IMR-90 (cell line): ENCODE data around the gene ZNF423. TPM values are rescaled to one million over a fixed set of nuclear protein-coding genes. Genes with fewer than 3 reads are reported as not detected.

Source experiments
- ATAC-seq: fragments of 200-7000 bp; cut with Tn5 transposase; 2 replicates; pipeline ENCODE4 v1.9.1; 2020; ENCODE audit warnings: low read depth, mild to moderate bottlenecking, moderate library complexity
- BruUV-seq: library from RNA; stranded (reverse); fragments of 400-500 nt; replicated peaks from 2 replicates; lab custom pipeline; 2021; lab: Mats Ljungman, UMichigan
- CTCF ChIA-PET: fragments of 300-600 bp; formaldehyde crosslinking; extraction: SDS; loops from one replicate; lab custom pipeline; 2021; ENCODE audit warnings: antibody characterized with exemption; lab: Yijun Ruan, JAX
- POLR2A ChIA-PET: fragments of 300-600 bp; sonication (Branson Sonifier 250); formaldehyde crosslinking; loops from one replicate; lab custom pipeline; 2022; ENCODE audit warnings: antibody characterized with exemption; ENCODE audit not compliant: unreplicated experiment; lab: Charles Lee
- DNase-seq: peaks from one replicate; pipeline ENCODE4 v3.0.0; 2013
- H2AFZ ChIP-seq: replicated peaks from 2 replicates; pipeline ENCODE3; 2013; ENCODE audit warnings: low read length, mild to moderate bottlenecking; ENCODE audit not compliant: poor library complexity
- H2AK5ac ChIP-seq: 2 replicates; pipeline ENCODE4 v1.6.1; 2013; ENCODE audit warnings: low read depth, low read length, inconsistent platforms
- H2AK9ac ChIP-seq: replicated peaks from 2 replicates; pipeline ENCODE3; 2013; ENCODE audit warnings: mild to moderate bottlenecking, low read depth, low read length, moderate library complexity; ENCODE audit not compliant: poor library complexity
- H2BK120ac ChIP-seq: 2 replicates; pipeline ENCODE4 v1.6.1; 2013; ENCODE audit warnings: low read depth, low read length, inconsistent platforms
- H2BK15ac ChIP-seq: 3 replicates; pipeline ENCODE4 v1.6.1; 2013; ENCODE audit warnings: low read depth, low read length, inconsistent platforms
- H2BK20ac ChIP-seq: 2 replicates; pipeline ENCODE4 v1.6.1; 2013; ENCODE audit warnings: low read depth, mild to moderate bottlenecking, inconsistent platforms, low read length, moderate library complexity
- H2BK5ac ChIP-seq: 2 replicates; pipeline ENCODE4 v1.6.1; 2013; ENCODE audit warnings: mild to moderate bottlenecking, low read depth, low read length, inconsistent platforms; ENCODE audit not compliant: poor library complexity, severe bottlenecking
- H3K14ac ChIP-seq: replicated peaks from 2 replicates; pipeline ENCODE4 v1.6.1; 2013; ENCODE audit warnings: low read depth, low read length, inconsistent platforms
- H3K18ac ChIP-seq: 2 replicates; pipeline ENCODE4 v1.6.1; 2013; ENCODE audit warnings: low read depth, low read length, control low read depth
- H3K23ac ChIP-seq: 2 replicates; pipeline ENCODE4 v1.6.1; 2013; ENCODE audit warnings: low read depth, low read length, inconsistent platforms
- H3K27ac ChIP-seq: 2 replicates; pipeline ENCODE4 v1.5.1; 2013; ENCODE audit warnings: mild to moderate bottlenecking, control low read depth, low read length; ENCODE audit not compliant: insufficient read depth
- H3K27me3 ChIP-seq: 2 replicates; pipeline ENCODE4 v1.6.1; 2013; ENCODE audit warnings: low read length; ENCODE audit not compliant: control insufficient read depth, insufficient read depth
- H3K36me3 ChIP-seq: 2 replicates; pipeline ENCODE4 v1.6.1; 2013; ENCODE audit warnings: low read length, mixed read lengths; ENCODE audit not compliant: control insufficient read depth, insufficient read depth
- H3K4ac ChIP-seq: 2 replicates; pipeline ENCODE4 v1.6.1; 2013; ENCODE audit warnings: low read depth, low read length, inconsistent platforms
- H3K4me1 ChIP-seq: 2 replicates; pipeline ENCODE4 v1.6.1; 2013; ENCODE audit warnings: low read length, mixed read lengths; ENCODE audit not compliant: control insufficient read depth, insufficient read depth
- H3K4me2 ChIP-seq: 2 replicates; pipeline ENCODE4 v1.6.1; 2013; ENCODE audit warnings: low read depth, mild to moderate bottlenecking, control low read depth, low read length, moderate library complexity
- H3K4me3 ChIP-seq: 2 replicates; pipeline ENCODE4 v1.5.1; 2013; ENCODE audit warnings: low read depth, mild to moderate bottlenecking, control low read depth, low read length, moderate library complexity; ENCODE audit not compliant: insufficient read depth
- H3K56ac ChIP-seq: 2 replicates; pipeline ENCODE4 v1.6.1; 2013; ENCODE audit warnings: low read length, inconsistent platforms; ENCODE audit not compliant: insufficient read depth; ENCODE audit errors: extremely low read depth
- H3K79me1 ChIP-seq, 2 experiments: 2 replicates each; pipeline ENCODE4 v1.6.1; 2013; ENCODE audit warnings: low read length in 2 of 2, inconsistent platforms in 1 of 2, low read depth in 1 of 2
- H3K9ac ChIP-seq: 2 replicates; pipeline ENCODE4 v1.6.1; 2013; ENCODE audit warnings: low read depth, low read length, control low read depth
- H3K9me1 ChIP-seq: 2 replicates; pipeline ENCODE4 v1.6.1; 2013; ENCODE audit warnings: low read length, inconsistent platforms; ENCODE audit not compliant: insufficient read depth
- H3K9me3 ChIP-seq: 2 replicates; pipeline ENCODE4 v1.6.1; 2013; ENCODE audit warnings: low read length; ENCODE audit not compliant: control insufficient read depth, insufficient read depth
- H4K20me1 ChIP-seq: 2 replicates; pipeline ENCODE4 v1.6.1; 2013; ENCODE audit warnings: low read length, inconsistent platforms; ENCODE audit not compliant: insufficient read depth
- H4K5ac ChIP-seq: 2 replicates; pipeline ENCODE4 v1.6.1; 2013; ENCODE audit warnings: mild to moderate bottlenecking, low read depth, low read length, control low read depth
- H4K8ac ChIP-seq, 2 experiments: 2 replicates each; pipeline ENCODE4 v1.6.1; 2013; ENCODE audit warnings: low read depth in 2 of 2, low read length in 2 of 2, control low read depth in 1 of 2, inconsistent platforms in 1 of 2
- H4K91ac ChIP-seq: 2 replicates; pipeline ENCODE4 v1.6.1; 2013; ENCODE audit warnings: low read depth, low read length, inconsistent platforms; ENCODE audit not compliant: insufficient read depth
- CHD1 ChIP-seq: IDR thresholded peaks from 2 replicates; pipeline ENCODE4 v1.6.1; 2012; ENCODE audit warnings: low read depth, low read length, improper control_type of control experiment
- CTCF ChIP-seq: conservative IDR thresholded peaks from 2 replicates; pipeline ENCODE4 v1.5.1; 2012; ENCODE audit warnings: mild to moderate bottlenecking, low read depth, low read length, improper control_type of control experiment
- ELK1 ChIP-seq: fragments of 150-350 bp; IDR thresholded peaks from 2 replicates; pipeline ENCODE4 v1.6.1; 2016; ENCODE audit warnings: low read depth, mild to moderate bottlenecking, low read length, moderate library complexity, borderline replicate concordance
- MAZ ChIP-seq: IDR thresholded peaks from 2 replicates; pipeline ENCODE4 v1.6.1; 2012; ENCODE audit warnings: low read depth, mild to moderate bottlenecking, low read length, improper control_type of control experiment, moderate library complexity, borderline replicate concordance
- WGBS, 2 experiments: methylation state at CpG; one replicate each; pipeline versions ENCODE4 v1.1.5 to v1.1.7; 2013; ENCODE audit warnings: missing lambda C conversion rate in 2 of 2; ENCODE audit not compliant: insufficient read length in 1 of 2; ENCODE audit errors: extremely low coverage in 2 of 2; 5-methylcytosine and 5-hydroxymethylcytosine counted together
- dilution Hi-C: fragments of 300-500 bp; cut with HindIII; formaldehyde crosslinking; loops from one replicate; pipeline ENCODE4 v1.14.3; 2018; ENCODE audit warnings: low sequenced_read_pairs; ENCODE audit not compliant: unreplicated experiment
- in situ Hi-C: fragments of 300-500 bp; cut with MboI; formaldehyde crosslinking; loops from 3 replicates; pipeline ENCODE4 v1.14.3; 2019; ENCODE audit warnings: low sequenced_read_pairs, inconsistent platforms, mixed read lengths
- intact Hi-C: fragments of 100-400 bp; cut with micrococcal nuclease; formaldehyde crosslinking; loops from 2 replicates; pipeline ENCODE4 v1.10.0; 2022
- polyA plus RNA-seq, 3 experiments: library from polyadenylated mRNA; depleted of rRNA; stranded (reverse); fragments of >200 nt; gene quantifications; 2 replicates each; pipeline ENCODE4 v1.2.3, GENCODE V29; 2012; ENCODE audit warnings: low replicate concordance in 1 of 3
- total RNA-seq: library from RNA; depleted of rRNA; stranded (reverse); fragments of >200 nt; gene quantifications from 2 replicates; pipeline ENCODE4 v1.2.3, GENCODE V29; 2012

Gene ZNF423
- total and polyA plus RNA-seq, 2 of the 4 experiments (the other 2 are of a cell fraction) = under 0.01 to 0.10 TPM

- no peak for ATAC-seq
- Histone ChIP-seq H2AK5ac (no peak overlapping the region), H3K9ac (no peak overlapping the region), H4K8ac (no peak overlapping the region; a peak in 1 of 4 replicates), H2BK120ac (0 out of 2 replicates have a peak overlapping the region, but pooled peaks have one; percentile 52), H2BK5ac (no peak overlapping the region), H3K56ac (no peak overlapping the region), H3K27ac (no peak overlapping the region), H4K5ac (no peak overlapping the region), H2AK9ac (no peak overlapping the region), H2AFZ (peak overlapping the region; percentile 48), H3K9me1 (peaks cover 17% of the 10 kb centered on the region; the same call in 1 of the 2 replicates), H3K9me3 (no peaks in the 10 kb centered on the region), H3K14ac (no peak overlapping the region), H2BK15ac (no peak overlapping the region), H2BK20ac (no peak overlapping the region), H3K4ac (no peak overlapping the region), H3K79me1 (no peaks in the 10 kb centered on the region), H3K23ac (no peak overlapping the region; the same call in 1 of the 2 replicates), H3K18ac (no peak overlapping the region; the same call in 1 of the 2 replicates), H3K36me3 (no peaks in the 10 kb centered on the region), H3K4me2 (no peak overlapping the region), H4K20me1 (peaks cover 7% of the 10 kb centered on the region), H3K4me3 (no peak overlapping the region), H4K91ac (no peak overlapping the region; the same call in 1 of the 2 replicates), H3K4me1 (peaks cover 31% of the 10 kb centered on the region), H3K27me3 (no peaks in the 10 kb centered on the region)
- ChIA-PET CTCF (no interaction called here), POLR2A (no interaction called here)
- BruUV-seq = no TSS peak
- no peak for DNase-seq
- intact Hi-C loops = no loop called here
- in situ Hi-C loops = no loop called here
- no peak for TF ChIP-seq MAZ
- TF ChIP-seq ELK1 = no peak
- no peak for TF ChIP-seq CHD1
- no peak for TF ChIP-seq CTCF
- dilution Hi-C loops = no loop called here
- 17% methylated on average over 1 of the region's 15 CpGs; no CpG with 5 or more reads in 1 of the 2 experiments for WGBS, 2 experiments
Observed at GRCh38 chr16:49640581-49640980, 215.3 kb downstream of the ZNF423 start.
